22Rv1 (cell line): ENCODE data around the gene MDM2.

Experiments used
- H3K27ac ChIP-seq: fragments of 450-650 bp; 2 replicates; pipeline ENCODE4 v1.5.1; 2017
- ZFX ChIP-seq: fragments of 450-650 bp; IDR thresholded peaks from 2 replicates; pipeline ENCODE4 v1.6.1; 2017; ENCODE audit warnings: antibody characterized with exemption, borderline replicate concordance
- TF ChIP-seq, protein P1 (sequence below): fragments of 450-650 bp; IDR thresholded peaks from 2 replicates; pipeline ENCODE4 v1.5.1; 2017; ENCODE audit warnings: mild to moderate bottlenecking

The MDM2 gene

DNA sequence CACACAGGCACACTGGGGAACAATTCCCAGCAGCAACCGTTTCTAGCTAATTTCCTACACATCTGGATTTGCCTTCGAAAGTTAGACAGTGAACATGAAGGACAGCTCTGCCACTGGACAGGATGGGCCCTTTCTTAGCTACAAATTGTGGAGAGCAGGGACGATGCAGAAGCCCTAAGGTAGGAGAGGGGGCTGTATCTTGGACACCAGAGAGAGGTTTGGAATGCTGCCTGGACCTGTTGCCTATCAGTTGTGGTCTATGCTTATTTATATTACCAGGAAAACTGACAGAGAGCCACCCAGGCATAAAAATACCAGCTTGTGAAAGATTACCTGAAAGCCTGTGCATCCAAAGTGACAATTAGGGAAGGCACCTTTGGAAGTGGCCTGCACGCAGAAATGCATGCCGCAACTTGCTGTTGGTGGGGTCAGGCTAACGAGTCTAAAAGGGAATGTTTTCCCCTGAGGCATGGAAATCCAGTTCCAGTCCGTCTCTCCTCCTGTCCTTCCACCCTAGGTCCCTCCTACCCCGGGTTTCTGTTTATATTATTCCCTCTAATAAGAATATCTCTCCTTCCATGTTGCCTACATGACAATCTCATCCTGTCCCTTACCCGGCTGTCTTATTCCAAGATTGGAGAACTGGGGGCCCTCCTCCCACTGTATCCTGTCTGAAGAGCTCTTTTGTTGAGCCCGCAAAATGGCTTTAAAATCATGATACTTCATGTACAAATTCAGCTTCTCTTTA is 60.2 kb downstream of the MDM2 start:
- H3K27ac ChIP-seq, result no peak overlapping the region
- TF ChIP-seq, protein P1, sequence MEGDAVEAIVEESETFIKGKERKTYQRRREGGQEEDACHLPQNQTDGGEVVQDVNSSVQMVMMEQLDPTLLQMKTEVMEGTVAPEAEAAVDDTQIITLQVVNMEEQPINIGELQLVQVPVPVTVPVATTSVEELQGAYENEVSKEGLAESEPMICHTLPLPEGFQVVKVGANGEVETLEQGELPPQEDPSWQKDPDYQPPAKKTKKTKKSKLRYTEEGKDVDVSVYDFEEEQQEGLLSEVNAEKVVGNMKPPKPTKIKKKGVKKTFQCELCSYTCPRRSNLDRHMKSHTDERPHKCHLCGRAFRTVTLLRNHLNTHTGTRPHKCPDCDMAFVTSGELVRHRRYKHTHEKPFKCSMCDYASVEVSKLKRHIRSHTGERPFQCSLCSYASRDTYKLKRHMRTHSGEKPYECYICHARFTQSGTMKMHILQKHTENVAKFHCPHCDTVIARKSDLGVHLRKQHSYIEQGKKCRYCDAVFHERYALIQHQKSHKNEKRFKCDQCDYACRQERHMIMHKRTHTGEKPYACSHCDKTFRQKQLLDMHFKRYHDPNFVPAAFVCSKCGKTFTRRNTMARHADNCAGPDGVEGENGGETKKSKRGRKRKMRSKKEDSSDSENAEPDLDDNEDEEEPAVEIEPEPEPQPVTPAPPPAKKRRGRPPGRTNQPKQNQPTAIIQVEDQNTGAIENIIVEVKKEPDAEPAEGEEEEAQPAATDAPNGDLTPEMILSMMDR, result no peak
- TF ChIP-seq ZFX, result no peak

DNA sequence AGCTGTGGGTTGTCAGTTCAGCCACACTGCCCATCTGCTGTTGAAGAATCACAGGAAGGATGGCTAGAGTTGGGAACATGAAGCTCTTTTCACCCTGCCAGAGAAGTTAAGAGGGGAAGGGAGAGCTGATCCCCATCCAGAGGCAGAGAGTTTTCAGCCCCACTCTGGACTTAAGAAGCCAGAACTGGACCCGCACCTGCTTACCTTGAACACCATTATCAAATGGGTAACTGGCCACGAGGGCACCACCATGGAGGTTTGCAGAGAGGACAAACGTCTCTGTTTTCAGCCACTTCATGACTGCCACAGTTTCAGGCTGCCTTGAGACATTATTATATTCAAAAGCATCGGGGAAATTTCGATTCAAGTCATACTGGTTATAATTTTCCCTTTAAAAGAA is 62.0 kb downstream of the MDM2 start:
- no peak overlapping the region for H3K27ac ChIP-seq
- TF ChIP-seq, protein P1, result no peak
- no peak for TF ChIP-seq ZFX

DNA sequence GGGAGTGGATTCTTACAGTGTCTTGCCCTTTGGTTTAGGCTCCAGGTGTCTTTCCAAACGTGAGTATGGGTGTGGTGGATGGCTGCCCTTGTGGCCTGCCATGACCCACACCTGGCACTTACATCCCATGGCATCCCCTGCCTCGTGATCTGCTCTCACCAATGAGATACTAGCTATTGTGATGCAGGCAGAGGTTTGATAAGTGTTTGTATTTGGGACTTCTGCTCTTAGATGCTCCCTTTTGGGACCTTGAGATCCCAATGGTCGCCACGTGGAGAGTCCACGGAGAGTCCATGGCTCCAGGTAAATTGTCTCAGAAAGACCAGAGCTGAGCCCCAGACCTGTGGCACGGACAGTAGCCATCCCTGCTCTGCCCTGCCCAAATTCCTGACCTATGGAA is 62.5 kb downstream of the MDM2 start:
- no peak overlapping the region for H3K27ac ChIP-seq
- no peak for TF ChIP-seq ZFX

DNA sequence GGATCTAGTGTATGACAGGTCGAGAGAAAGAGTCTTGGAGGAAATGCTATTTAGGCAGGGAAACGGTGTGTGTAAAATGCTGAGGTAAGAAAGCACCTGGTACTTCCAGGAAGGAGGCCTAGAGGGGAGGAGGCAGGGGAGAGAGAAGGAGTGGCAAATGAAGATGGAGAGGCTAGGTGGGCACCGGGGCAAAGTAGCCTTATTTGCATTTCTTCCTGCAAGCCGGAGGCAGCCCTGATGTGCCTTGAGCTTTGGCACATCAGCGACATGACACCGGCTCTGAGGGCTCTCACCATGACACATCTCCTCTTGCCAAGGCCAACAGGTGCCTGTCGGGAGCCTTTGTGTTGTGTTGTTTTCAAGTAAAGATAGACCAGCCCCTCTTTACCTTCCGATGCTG is 63.4 kb downstream of the MDM2 start:
- TF ChIP-seq, protein P1, result no peak
- TF ChIP-seq ZFX, result no peak
- H3K27ac ChIP-seq, result no peak overlapping the region

DNA sequence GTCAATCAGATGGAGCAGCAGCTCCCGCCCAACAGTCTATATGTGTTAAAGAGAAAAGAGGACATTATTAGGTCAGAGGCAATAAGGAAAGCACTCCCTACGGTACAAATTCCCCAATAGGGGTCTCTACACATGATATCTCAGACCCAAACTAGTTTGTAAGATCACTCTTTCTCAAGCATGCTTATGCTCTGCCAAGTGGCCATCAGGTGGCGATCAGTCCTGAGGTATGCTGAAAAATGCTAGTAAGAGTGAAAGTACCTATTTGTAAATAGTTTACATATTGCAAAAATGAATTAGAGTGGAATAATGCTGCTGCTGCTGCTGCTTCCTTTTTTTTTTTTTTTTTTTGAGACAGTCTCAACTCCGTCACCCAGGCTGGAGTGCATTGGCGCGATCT is 63.9 kb downstream of the MDM2 start:
- no peak overlapping the region for H3K27ac ChIP-seq
- TF ChIP-seq, protein P1, result peak; percentile 48
- TF ChIP-seq ZFX, result no peak

DNA sequence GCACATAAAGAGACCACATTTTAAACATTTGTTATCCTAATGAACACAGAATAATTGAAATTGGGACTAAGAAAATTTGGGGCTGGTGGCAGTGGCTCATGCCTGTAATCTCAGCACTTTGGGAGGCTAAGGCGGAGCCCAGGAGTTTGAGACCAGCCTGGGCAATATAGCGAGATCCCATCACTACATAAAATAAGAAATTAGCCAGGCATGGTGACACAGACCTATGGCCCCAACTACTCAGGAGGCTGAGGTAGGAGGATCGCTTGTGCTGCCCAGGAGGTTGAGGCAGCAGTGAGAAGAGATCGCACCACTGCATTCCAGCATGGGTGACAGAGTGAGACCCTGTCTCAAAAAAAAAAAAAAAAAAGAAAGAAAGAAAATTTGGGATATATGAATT is 65.3 kb downstream of the MDM2 start:
- TF ChIP-seq, protein P1, result no peak
- TF ChIP-seq ZFX, result no peak
- H3K27ac ChIP-seq, result no peak overlapping the region

DNA sequence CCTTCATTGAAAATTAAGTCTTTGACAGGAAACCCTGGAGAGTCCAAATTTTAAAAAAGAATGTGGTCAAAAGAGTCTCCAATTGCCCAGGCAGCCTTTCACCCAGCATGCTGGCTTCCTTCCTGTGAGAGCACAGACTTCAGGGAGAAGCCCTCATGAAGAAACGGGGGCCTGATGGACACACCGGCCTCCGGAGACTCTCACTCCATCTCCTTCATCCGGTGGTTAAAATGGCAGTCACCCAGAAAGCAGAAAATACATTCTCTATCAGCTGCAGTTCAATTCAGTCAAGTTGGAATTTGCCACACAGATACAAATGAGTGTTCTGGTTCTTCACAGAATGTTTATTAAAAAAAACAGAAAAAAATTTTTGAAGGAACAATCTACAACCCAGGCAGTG is 68.5 kb downstream of the MDM2 start:
- TF ChIP-seq ZFX, result no peak
- TF ChIP-seq, protein P1, result no peak
- H3K27ac ChIP-seq, result no peak overlapping the region

DNA sequence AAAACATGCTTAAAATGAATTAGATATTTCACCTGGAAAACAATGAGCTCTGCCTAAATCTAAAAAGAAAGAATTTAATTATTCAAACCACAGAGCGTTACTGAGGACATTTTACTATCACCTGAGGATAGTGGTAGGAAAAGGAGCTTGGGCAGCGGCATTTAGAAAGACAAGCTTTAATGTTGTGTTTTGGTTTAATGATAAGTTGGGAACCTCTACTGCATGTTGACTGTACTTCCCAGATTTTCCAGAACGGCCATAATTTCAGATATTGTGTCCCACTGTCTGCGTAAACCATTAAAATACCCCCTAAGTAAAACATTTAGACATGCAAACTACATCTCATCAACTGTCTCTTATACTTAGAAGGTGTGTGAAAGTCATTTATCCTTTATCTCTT is 69.6 kb downstream of the MDM2 start:
- TF ChIP-seq, protein P1, result no peak
- TF ChIP-seq ZFX, result no peak
- no peak overlapping the region for H3K27ac ChIP-seq
